Gastrocnemius medialis (tissue), 4 donors: ENCODE measurements around the gene HPCAL4. TPM values are rescaled to one million over a fixed set of nuclear protein-coding genes. Genes with fewer than 3 reads are reported as not detected.

Experiments
- ATAC-seq, 2 donors: fragments of 150-250 bp; one replicate each; pipeline ENCODE4 v1.9.1; 2016
- DNase-seq, 2 donors: peaks; one replicate each; pipeline ENCODE4 v3.0.0-alpha.2; 2019
- H3K27ac ChIP-seq, 4 donors: fragments of 200-600 bp; sonication (generic); 1 replicate in 1 of 4; 2 replicates in 3 of 4; pipeline ENCODE4 v1.5.1; 2016 to 2018; ENCODE audit warnings: mild to moderate bottlenecking in 2 of 4, moderate library complexity in 1 of 4
- H3K27me3 ChIP-seq, 3 donors: fragments of 200-600 bp; sonication (generic) in 2 of 3; 1 replicate in 1 of 3; 2 replicates in 2 of 3; pipeline versions ENCODE4 v1.5.1 to v1.6.0; 2016 to 2019; ENCODE audit warnings: mild to moderate bottlenecking in 1 of 3, moderate library complexity in 1 of 3
- H3K36me3 ChIP-seq, 2 donors: fragments of 200-600 bp; sonication (generic) in 1 of 2; one replicate each; pipeline ENCODE4 v1.5.1; 2017 to 2018
- H3K4me1 ChIP-seq, 2 donors: fragments of 200-600 bp; sonication (generic) in 1 of 2; one replicate each; pipeline ENCODE4 v1.5.1; 2016 to 2017; ENCODE audit warnings: mild to moderate bottlenecking in 2 of 2
- H3K4me3 ChIP-seq, 4 donors: fragments of 200-600 bp; sonication (generic) in 3 of 4; 1 replicate in 1 of 4; 2 replicates in 3 of 4; pipeline ENCODE4 v1.5.1; 2016 to 2019; ENCODE audit warnings: mild to moderate bottlenecking in 2 of 4
- H3K9me3 ChIP-seq, 3 donors: fragments of 200-600 bp; sonication (generic) in 2 of 3; 1 replicate in 1 of 3; 2 replicates in 2 of 3; pipeline ENCODE4 v1.5.1; 2016 to 2019
- POLR2A ChIP-seq, 2 donors: fragments of 450-650 bp; IDR thresholded peaks; one replicate each; pipeline ENCODE4 v1.6.1; 2017; ENCODE audit warnings: antibody characterized with exemption in 2 of 2, mild to moderate bottlenecking in 2 of 2, moderate library complexity in 2 of 2
- in situ Hi-C, 4 donors: fragments of 200-750 bp; cut with MboI; loops; one replicate each; pipeline versions ENCODE4 v1.15.0 to v1.8.0; 2017; ENCODE audit warnings: low sequenced_read_pairs in 4 of 4
- intact Hi-C: fragments of 100-400 bp; cut with DNase I; formaldehyde crosslinking; loops from one replicate; pipeline ENCODE4 v1.15.1; 2023; ENCODE audit warnings: low total_unique reads
- total RNA-seq, 4 donors: library from RNA; depleted of rRNA; stranded (reverse); fragments of >200 nt; gene quantifications; one replicate each; pipeline versions ENCODE4 v1.1.0 to v1.2.3, GENCODE V29; 2016
- TF ChIP-seq, protein P1 (sequence below), 5 experiments: fragments of 450-650 bp in 3 of 5; fragments of 200-600 bp in 2 of 5; sonication (generic) in 2 of 5; IDR thresholded peaks in 4 of 5; conservative IDR thresholded peaks in 1 of 5; 1 replicate in 4 of 5; 2 replicates in 1 of 5; pipeline ENCODE4 v1.5.1; 2016 to 2019; ENCODE audit warnings: antibody characterized with exemption in 5 of 5, mild to moderate bottlenecking in 3 of 5, moderate library complexity in 3 of 5

HPCAL4 gene
- total RNA-seq, 4 donors from 2014 or later = 0.92 to 9.0 (median 3.2) TPM

DNA sequence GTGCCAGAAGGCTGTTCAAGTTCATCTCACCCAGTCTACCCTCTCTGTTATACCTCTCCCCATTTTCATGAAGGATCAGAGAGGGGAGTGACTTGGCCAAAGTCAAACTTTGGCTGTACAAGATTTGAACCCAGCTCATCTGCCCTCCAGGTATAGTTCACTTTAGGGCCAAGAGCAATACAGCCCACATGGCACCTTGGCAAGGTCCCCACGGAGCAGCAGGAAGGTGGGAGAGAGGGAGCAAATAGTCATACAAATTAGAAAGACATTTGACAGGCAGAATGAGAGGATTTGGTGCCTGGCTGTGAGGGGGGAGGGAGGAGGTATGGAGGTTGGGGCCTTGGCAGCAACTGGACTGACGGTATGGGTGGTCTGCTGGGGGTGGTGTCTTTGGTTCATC, 1.0 kb downstream of the HPCAL4 start:
- ATAC-seq = no peak
- in situ Hi-C loops (no loop called here), intact Hi-C loops (no loop called here)
- Histone ChIP-seq H3K27ac (no peak overlapping the region), H3K4me1 (peaks cover 34 to 36% of the 10 kb centered on the region in 2 donors), H3K27me3 (peaks cover 0 to 4% (median 0%) of the 10 kb centered on the region in 3 donors), H3K36me3 (no peaks in the 10 kb centered on the region), H3K9me3 (no peaks in the 10 kb centered on the region), H3K4me3 (no peak overlapping the region)
- DNase-seq = no peak
- TF ChIP-seq, protein P1, sequence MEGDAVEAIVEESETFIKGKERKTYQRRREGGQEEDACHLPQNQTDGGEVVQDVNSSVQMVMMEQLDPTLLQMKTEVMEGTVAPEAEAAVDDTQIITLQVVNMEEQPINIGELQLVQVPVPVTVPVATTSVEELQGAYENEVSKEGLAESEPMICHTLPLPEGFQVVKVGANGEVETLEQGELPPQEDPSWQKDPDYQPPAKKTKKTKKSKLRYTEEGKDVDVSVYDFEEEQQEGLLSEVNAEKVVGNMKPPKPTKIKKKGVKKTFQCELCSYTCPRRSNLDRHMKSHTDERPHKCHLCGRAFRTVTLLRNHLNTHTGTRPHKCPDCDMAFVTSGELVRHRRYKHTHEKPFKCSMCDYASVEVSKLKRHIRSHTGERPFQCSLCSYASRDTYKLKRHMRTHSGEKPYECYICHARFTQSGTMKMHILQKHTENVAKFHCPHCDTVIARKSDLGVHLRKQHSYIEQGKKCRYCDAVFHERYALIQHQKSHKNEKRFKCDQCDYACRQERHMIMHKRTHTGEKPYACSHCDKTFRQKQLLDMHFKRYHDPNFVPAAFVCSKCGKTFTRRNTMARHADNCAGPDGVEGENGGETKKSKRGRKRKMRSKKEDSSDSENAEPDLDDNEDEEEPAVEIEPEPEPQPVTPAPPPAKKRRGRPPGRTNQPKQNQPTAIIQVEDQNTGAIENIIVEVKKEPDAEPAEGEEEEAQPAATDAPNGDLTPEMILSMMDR (IDR thresholded peaks at IDR 0.05 in 4 of 5, conservative IDR thresholded peaks at IDR 0.05 in 1 of 5) = no peak
- TF ChIP-seq POLR2A (IDR thresholded peaks at IDR 0.05) = no peak

DNA sequence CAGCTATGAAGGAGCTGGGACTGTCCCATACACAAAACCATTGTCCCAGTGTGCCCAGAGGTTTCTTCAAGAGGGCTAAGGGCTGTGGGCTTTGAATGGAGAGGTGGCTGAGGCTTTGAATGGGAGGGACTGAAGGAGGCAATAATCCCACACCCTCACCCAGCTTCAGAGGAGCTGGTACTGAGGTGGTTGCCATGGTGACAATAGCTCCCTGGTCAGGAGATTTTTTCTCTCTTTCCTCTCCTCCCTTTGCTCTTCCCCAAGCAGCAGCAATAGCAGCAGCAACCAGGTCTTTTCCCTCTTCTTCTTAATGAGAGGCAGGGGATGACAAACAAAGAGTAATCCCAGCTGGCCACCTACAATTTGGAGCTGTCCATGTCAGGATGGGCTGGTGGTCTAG, 1.6 kb downstream of the HPCAL4 start:
- no peaks in the 10 kb centered on the region for H3K9me3 ChIP-seq
- no peaks in the 10 kb centered on the region for H3K36me3 ChIP-seq
- H3K4me3 ChIP-seq = no peak overlapping the region
- TF ChIP-seq, protein P1 (IDR thresholded peaks at IDR 0.05 in 4 of 5, conservative IDR thresholded peaks at IDR 0.05 in 1 of 5) = no peak
- TF ChIP-seq POLR2A (IDR thresholded peaks at IDR 0.05) = no peak
- peaks cover 0 to 7% (median 0%) of the 10 kb centered on the region in 3 donors for H3K27me3 ChIP-seq
- H3K27ac ChIP-seq = no peak overlapping the region
- intact Hi-C loops = no loop called here
- ATAC-seq (no peak), DNase-seq (no peak)
- H3K4me1 ChIP-seq = peaks cover 28 to 30% of the 10 kb centered on the region in 2 donors
- in situ Hi-C loops = no loop called here

DNA sequence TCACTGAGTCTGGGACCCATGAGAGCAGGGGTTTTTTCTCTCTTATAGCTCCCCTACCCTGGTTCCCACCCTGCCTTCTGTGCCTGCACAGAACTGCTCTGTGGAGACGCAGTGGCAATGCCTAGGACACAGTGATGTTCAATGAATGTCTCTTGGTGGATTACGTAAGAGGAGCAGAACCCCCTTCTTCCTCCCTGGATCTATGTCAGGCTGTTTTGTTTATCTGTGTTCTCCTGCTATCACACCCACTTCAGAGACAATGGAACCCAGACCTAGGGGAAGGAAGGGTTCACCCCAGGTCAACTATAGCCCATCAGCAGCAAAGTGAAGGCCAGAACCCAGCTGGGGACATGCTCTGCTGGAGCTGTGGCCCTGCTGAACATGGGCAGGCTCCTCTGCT, 2.0 kb downstream of the HPCAL4 start:
- Histone ChIP-seq H3K4me1 (peaks cover 24 to 26% of the 10 kb centered on the region in 2 donors), H3K36me3 (no peaks in the 10 kb centered on the region), H3K9me3 (no peaks in the 10 kb centered on the region), H3K4me3 (no peak overlapping the region), H3K27ac (no peak overlapping the region), H3K27me3 (peaks cover 0 to 10% (median 4%) of the 10 kb centered on the region in 3 donors)
- no peak for TF ChIP-seq POLR2A (IDR thresholded peaks at IDR 0.05)
- TF ChIP-seq, protein P1 (IDR thresholded peaks at IDR 0.05 in 4 of 5, conservative IDR thresholded peaks at IDR 0.05 in 1 of 5) = no peak
- ATAC-seq = no peak
- in situ Hi-C loops = no loop called here
- intact Hi-C loops = no loop called here
- no peak for DNase-seq

DNA sequence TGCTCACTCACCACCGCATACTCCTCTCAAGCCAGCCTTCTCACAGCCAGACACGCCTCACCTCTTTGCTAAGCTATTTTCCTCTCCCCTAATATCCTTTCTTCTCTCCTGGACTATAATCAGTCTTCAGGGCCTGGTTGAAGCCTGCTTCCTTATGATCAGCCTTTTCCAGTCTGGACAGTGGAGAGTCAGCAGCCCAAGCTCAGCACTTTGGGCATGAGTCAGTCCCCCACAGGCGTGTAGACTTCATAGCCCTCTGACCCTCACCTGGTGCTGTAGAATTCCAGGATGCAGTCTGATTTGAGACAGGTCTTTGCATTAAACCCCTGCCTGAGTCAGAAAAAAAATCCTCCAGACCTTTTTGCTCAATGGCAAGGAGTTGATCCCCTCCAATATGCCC, 2.5 kb downstream of the HPCAL4 start:
- intact Hi-C loops = no loop called here
- in situ Hi-C loops = no loop called here
- Histone ChIP-seq H3K4me1 (peaks cover 23 to 24% of the 10 kb centered on the region in 2 donors), H3K4me3 (no peak overlapping the region), H3K27ac (no peak overlapping the region), H3K27me3 (peaks cover 0 to 11% (median 9%) of the 10 kb centered on the region in 3 donors), H3K9me3 (no peaks in the 10 kb centered on the region), H3K36me3 (no peaks in the 10 kb centered on the region)
- ATAC-seq = no peak
- no peak for DNase-seq
- TF ChIP-seq POLR2A (IDR thresholded peaks at IDR 0.05) = no peak
- TF ChIP-seq, protein P1 (IDR thresholded peaks at IDR 0.05 in 4 of 5, conservative IDR thresholded peaks at IDR 0.05 in 1 of 5) = no peak

DNA sequence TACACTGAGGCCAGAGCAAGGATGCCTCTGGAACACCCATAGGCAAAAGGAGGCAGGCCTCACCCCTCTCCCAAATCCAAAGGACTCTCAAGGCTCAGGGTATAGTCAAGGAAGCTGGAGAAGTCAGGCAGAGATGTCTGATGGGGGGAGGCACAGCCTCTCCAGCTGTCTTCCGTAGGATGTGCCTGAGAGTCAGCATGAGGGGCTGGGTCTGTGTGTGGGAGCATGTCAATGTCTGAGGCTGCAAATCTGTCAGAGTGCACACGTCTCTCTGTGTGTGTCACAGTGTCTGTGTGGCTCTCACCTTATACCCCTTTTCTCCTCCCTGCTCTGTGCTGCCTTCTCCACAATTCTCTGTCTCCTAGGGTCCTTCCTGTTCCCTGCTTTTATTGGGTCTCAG, 4.0 kb downstream of the HPCAL4 start:
- DNase-seq (no peak), ATAC-seq (no peak)
- H3K36me3 ChIP-seq = no peaks in the 10 kb centered on the region
- TF ChIP-seq, protein P1 (IDR thresholded peaks at IDR 0.05 in 4 of 5, conservative IDR thresholded peaks at IDR 0.05 in 1 of 5) = no peak
- no peak for TF ChIP-seq POLR2A (IDR thresholded peaks at IDR 0.05)
- intact Hi-C loops = no loop called here
- peaks cover 9 to 17% of the 10 kb centered on the region in 2 donors for H3K4me1 ChIP-seq
- no peak overlapping the region for H3K27ac ChIP-seq
- peaks cover 0 to 16% (median 15%) of the 10 kb centered on the region in 3 donors for H3K27me3 ChIP-seq
- H3K4me3 ChIP-seq = no peak overlapping the region
- in situ Hi-C loops = no loop called here
- no peaks in the 10 kb centered on the region for H3K9me3 ChIP-seq
